ENCODE results near the gene NANOS2. TPM values are rescaled to one million over a fixed set of nuclear protein-coding genes. Genes with fewer than 3 reads are reported as not detected.

Gene NANOS2
- total RNA-seq, 2 experiments from 2014 or later, result not detected

- H3K4me1 Mint-ChIP-seq (ENCODE audit: low read depth), result peaks cover 29% of the 10 kb centered on the region
- H3K9me3 Mint-ChIP-seq (ENCODE audit: insufficient read depth), result no peaks in the 10 kb centered on the region
- H3K4me3 Mint-ChIP-seq, result peak overlapping the region; percentile 90
- peak; percentile 96 for DNase-seq
- ChIA-PET CTCF (interaction anchor here (0.9 to 3.8 kb wide), 7 partner anchors 15 to 379 kb away, joined by 3 to 29 read pairs (median 8); partner anchors contain the start of genes FOXA3, MYPOP, SIX5 and SYMPK), POLR2A (interaction anchor here (0.6 to 2.1 kb wide), 9 partner anchors 9 to 67 kb away, joined by 3 to 12 read pairs (median 3); partner anchors contain the start of genes FOXA3, MYPOP and SYMPK)
- H3K27me3 Mint-ChIP-seq (ENCODE audit: low read depth), result no peaks in the 10 kb centered on the region
- H3K36me3 Mint-ChIP-seq (ENCODE audit: low read depth), result peaks cover 2% of the 10 kb centered on the region
- peak overlapping the region; percentile 97 for H3K27ac Mint-ChIP-seq
- peak; percentile 82 for ATAC-seq
Measured at GRCh38 chr19:45886427-45887199, 28.0 kb downstream of the NANOS2 start.

- Mint-ChIP-seq H3K27ac (peak within 1 kb of the TSS; percentile 97), H3K9me3 (ENCODE audit: insufficient read depth) (no peaks in the 10 kb centered on the region), H3K4me3 (peak within 1 kb of the TSS; percentile 90), H3K27me3 (ENCODE audit: low read depth) (peaks cover 2% of the 10 kb centered on the region), H3K36me3 (ENCODE audit: low read depth) (peaks cover 2% of the 10 kb centered on the region), H3K4me1 (ENCODE audit: low read depth) (peaks cover 35% of the 10 kb centered on the region)
- ChIA-PET CTCF (interaction anchor here (0.8 to 3.8 kb wide), 10 partner anchors 16 to 380 kb away, joined by 3 to 29 read pairs (median 6); partner anchors contain the start of genes FOXA3, MYPOP, QPCTL and SIX5), POLR2A (interaction anchor here (0.6 to 2.1 kb wide), 9 partner anchors 10 to 66 kb away, joined by 3 to 12 read pairs (median 3); partner anchors contain the start of genes FOXA3, MYPOP and SYMPK)
- peak; percentile 94 for DNase-seq
- ATAC-seq, result peak; percentile 74
Measured at GRCh38 chr19:45885556-45886426, 28.8 kb downstream of the NANOS2 start, which contains the start of gene IRF2BP1. Gene IRF2BP1, minus strand, starts transcription at chr19:45886141. Its CDS starts 367 bp downstream, at chr19:45885774.

GRCh38 chr19:45884682-45885555 lies 29.7 kb downstream of the NANOS2 start:
- Mint-ChIP-seq H3K27me3 (ENCODE audit: low read depth) (peaks cover 4% of the 10 kb centered on the region), H3K4me1 (ENCODE audit: low read depth) (peaks cover 35% of the 10 kb centered on the region), H3K36me3 (ENCODE audit: low read depth) (no peaks in the 10 kb centered on the region), H3K9me3 (ENCODE audit: insufficient read depth) (no peaks in the 10 kb centered on the region), H3K4me3 (peak overlapping the region; percentile 62), H3K27ac (no peak overlapping the region)
- ChIA-PET CTCF (interaction anchor here (0.8 to 3.8 kb wide), 6 partner anchors 17 to 193 kb away, joined by 3 to 29 read pairs (median 11); partner anchors contain the start of genes FOXA3, MYPOP, QPCTL and SIX5), POLR2A (no interaction called here)
- DNase-seq (no peak), ATAC-seq (no peak)

GRCh38 chr19:45883881-45884681 lies 30.5 kb downstream of the NANOS2 start:
- ChIA-PET CTCF (interaction anchor here (0.6 to 3.8 kb wide), 8 partner anchors 18 to 129 kb away, joined by 3 to 29 read pairs (median 7); partner anchors contain the start of genes FOXA3, MYPOP and SYMPK), POLR2A (no interaction called here)
- peak overlapping the region; percentile 3 for H3K4me3 Mint-ChIP-seq
- ATAC-seq, result no peak
- H3K27me3 Mint-ChIP-seq (ENCODE audit: low read depth), result peaks cover 5% of the 10 kb centered on the region
- DNase-seq, result no peak
- H3K4me1 Mint-ChIP-seq (ENCODE audit: low read depth), result peaks cover 35% of the 10 kb centered on the region
- no peak overlapping the region for H3K27ac Mint-ChIP-seq
- no peaks in the 10 kb centered on the region for H3K36me3 Mint-ChIP-seq (ENCODE audit: low read depth)
- H3K9me3 Mint-ChIP-seq (ENCODE audit: insufficient read depth), result no peaks in the 10 kb centered on the region

- H3K4me1 Mint-ChIP-seq (ENCODE audit: low read depth), result peaks cover 35% of the 10 kb centered on the region
- CTCF ChIA-PET, result interaction anchor here (0.6 to 2.7 kb wide), 6 partner anchors 8 to 128 kb away, joined by 3 to 16 read pairs (median 4); partner anchors contain the start of genes MYPOP and SYMPK
- H3K27ac Mint-ChIP-seq, result no peak overlapping the region
- H3K36me3 Mint-ChIP-seq (ENCODE audit: low read depth), result no peaks in the 10 kb centered on the region
- ATAC-seq, result no peak
- peak overlapping the region; percentile 42 for H3K4me3 Mint-ChIP-seq
- DNase-seq, result no peak
- peaks cover 7% of the 10 kb centered on the region for H3K27me3 Mint-ChIP-seq (ENCODE audit: low read depth)
- POLR2A ChIA-PET, result no interaction called here
- no peaks in the 10 kb centered on the region for H3K9me3 Mint-ChIP-seq (ENCODE audit: insufficient read depth)
Measured at GRCh38 chr19:45883586-45883880, 31.0 kb downstream of the NANOS2 start.

- Mint-ChIP-seq H3K36me3 (ENCODE audit: low read depth) (no peaks in the 10 kb centered on the region), H3K4me3 (peak overlapping the region; percentile 42), H3K27me3 (ENCODE audit: low read depth) (peaks cover 9% of the 10 kb centered on the region), H3K9me3 (ENCODE audit: insufficient read depth) (no peaks in the 10 kb centered on the region), H3K27ac (peak overlapping the region; percentile 22), H3K4me1 (ENCODE audit: low read depth) (peaks cover 35% of the 10 kb centered on the region)
- ChIA-PET CTCF (interaction anchor here (0.7 to 2.7 kb wide), 12 partner anchors 9 to 382 kb away, joined by 3 to 29 read pairs (median 4); partner anchors contain the start of genes FOXA3, MYPOP, SIX5 and SYMPK), POLR2A (interaction anchor here (0.6 kb wide), 1 partner anchor 906 kb away, joined by 3 read pairs; the partner anchor contains the start of gene SLC1A5)
- ATAC-seq (no peak), DNase-seq (peak; percentile 90)
Measured at GRCh38 chr19:45882652-45883585, 31.7 kb downstream of the NANOS2 start.

- H3K4me3 Mint-ChIP-seq, result no peak overlapping the region
- no peaks in the 10 kb centered on the region for H3K36me3 Mint-ChIP-seq (ENCODE audit: low read depth)
- H3K9me3 Mint-ChIP-seq (ENCODE audit: insufficient read depth), result no peaks in the 10 kb centered on the region
- CTCF ChIA-PET, result interaction anchor here (0.7 to 2.7 kb wide), 11 partner anchors 9 to 383 kb away, joined by 3 to 29 read pairs (median 4); partner anchors contain the start of genes FOXA3, MYPOP, SIX5 and SYMPK
- peaks cover 15% of the 10 kb centered on the region for H3K27me3 Mint-ChIP-seq (ENCODE audit: low read depth)
- no peak for ATAC-seq
- no peak for DNase-seq
- POLR2A ChIA-PET, result interaction anchor here (0.6 kb wide), 1 partner anchor 907 kb away, joined by 3 read pairs; the partner anchor contains the start of gene SLC1A5
- H3K4me1 Mint-ChIP-seq (ENCODE audit: low read depth), result peaks cover 37% of the 10 kb centered on the region
- H3K27ac Mint-ChIP-seq, result no peak overlapping the region
Measured at GRCh38 chr19:45881909-45882528, 32.6 kb downstream of the NANOS2 start.

- CTCF ChIA-PET, result interaction anchor here (1.0 to 3.0 kb wide), 11 partner anchors 15 to 146 kb away, joined by 3 to 29 read pairs (median 8); partner anchors contain the start of genes FOXA3, SIX5 and SYMPK
- peaks cover 36% of the 10 kb centered on the region for H3K4me1 Mint-ChIP-seq (ENCODE audit: low read depth)
- no peak overlapping the region for H3K4me3 Mint-ChIP-seq
- H3K36me3 Mint-ChIP-seq (ENCODE audit: low read depth), result no peaks in the 10 kb centered on the region
- DNase-seq, result no peak
- no peak for ATAC-seq
- POLR2A ChIA-PET, result no interaction called here
- H3K27ac Mint-ChIP-seq, result no peak overlapping the region
- no peaks in the 10 kb centered on the region for H3K9me3 Mint-ChIP-seq (ENCODE audit: insufficient read depth)
- peaks cover 17% of the 10 kb centered on the region for H3K27me3 Mint-ChIP-seq (ENCODE audit: low read depth)
Measured at GRCh38 chr19:45881082-45881908, 33.3 kb downstream of the NANOS2 start.
